Motor neuron (in vitro differentiated cells): Measurements from ENCODE around the gene RABGAP1L. TPM values are rescaled to one million over a fixed set of nuclear protein-coding genes. Genes with fewer than 3 reads are reported as not detected.

Experiments
- ATAC-seq, 8 experiments: fragments of 200-7000 bp; cut with Tn5 transposase; replicated peaks in 6 of 8; 2 replicates each; pipeline ENCODE4 v1.8.0; 2021; ENCODE audit warnings: mild to moderate bottlenecking in 8 of 8, moderate library complexity in 8 of 8
- H3K27ac ChIP-seq, 2 donors: fragments of 250-450 bp; sonication (Bioruptor Pico); 2 replicates each; pipeline ENCODE4 v1.9.0; 2021; ENCODE audit warnings: antibody characterized with exemption in 2 of 2, mild to moderate bottlenecking in 2 of 2, moderate library complexity in 1 of 2
- H3K4me1 ChIP-seq, 2 donors: fragments of 250-450 bp; sonication (Bioruptor Pico); replicated peaks in 1 of 2; 2 replicates each; pipeline ENCODE4 v1.6.1; 2021; ENCODE audit warnings: antibody characterized with exemption in 2 of 2, mild to moderate bottlenecking in 2 of 2, moderate library complexity in 1 of 2
- H3K4me3 ChIP-seq, 5 donors: fragments of 250-450 bp; sonication (Bioruptor Pico); 2 replicates each; pipeline ENCODE4 v1.9.0; 2021; ENCODE audit warnings: antibody characterized with exemption in 5 of 5, mild to moderate bottlenecking in 5 of 5, moderate library complexity in 4 of 5
- WGBS, 10 experiments: fragments of 450-650 bp; shearing (Covaris generic); methylation state at CpG; one replicate each; pipeline ENCODE4 v1.0.0; 2022; 5-methylcytosine and 5-hydroxymethylcytosine counted together
- in situ Hi-C, 9 experiments: fragments of 400-800 bp; cut with MboI; loops; one replicate each; pipeline ENCODE4 v1.15.0; 2021; ENCODE audit warnings: low sequenced_read_pairs in 9 of 9, low pct_unique_long_range_greater_than_20kb in 2 of 9; ENCODE audit not compliant: unreplicated experiment in 9 of 9
- total RNA-seq, 8 experiments: library from RNA; unstranded; fragments of 300-600 nt; gene quantifications; 2 replicates each; pipeline versions ENCODE4 v1.2.3 to v1.2.4, GENCODE V29; 2022

The RABGAP1L gene
- total RNA-seq, 8 experiments from 2014 or later = 22.0 to 60.3 (median 45.3) TPM

- 47 to 100% (median 88%) methylated on average over 1 to 3 of the region's 3 CpGs; no CpG with 5 or more reads in 1 of the 10 experiments for WGBS, 10 experiments
- Histone ChIP-seq H3K4me3 (no peak overlapping the region), H3K27ac (no peak overlapping the region), H3K4me1 (no peaks in the 10 kb centered on the region)
- peak in 1 of 8 experiments; percentile 23 for ATAC-seq
- in situ Hi-C loops = no loop called here
These were observed 752.3 kb downstream of the RABGAP1L start for GRCh38 chr1:174911606-174912005.

GRCh38 chr1:174912264-174912663 lies 752.9 kb downstream of the RABGAP1L start:
- in situ Hi-C loops = no loop called here
- no peak overlapping the region for H3K27ac ChIP-seq
- no peak for ATAC-seq
- H3K4me1 ChIP-seq = no peaks in the 10 kb centered on the region
- no peak overlapping the region for H3K4me3 ChIP-seq

DNA sequence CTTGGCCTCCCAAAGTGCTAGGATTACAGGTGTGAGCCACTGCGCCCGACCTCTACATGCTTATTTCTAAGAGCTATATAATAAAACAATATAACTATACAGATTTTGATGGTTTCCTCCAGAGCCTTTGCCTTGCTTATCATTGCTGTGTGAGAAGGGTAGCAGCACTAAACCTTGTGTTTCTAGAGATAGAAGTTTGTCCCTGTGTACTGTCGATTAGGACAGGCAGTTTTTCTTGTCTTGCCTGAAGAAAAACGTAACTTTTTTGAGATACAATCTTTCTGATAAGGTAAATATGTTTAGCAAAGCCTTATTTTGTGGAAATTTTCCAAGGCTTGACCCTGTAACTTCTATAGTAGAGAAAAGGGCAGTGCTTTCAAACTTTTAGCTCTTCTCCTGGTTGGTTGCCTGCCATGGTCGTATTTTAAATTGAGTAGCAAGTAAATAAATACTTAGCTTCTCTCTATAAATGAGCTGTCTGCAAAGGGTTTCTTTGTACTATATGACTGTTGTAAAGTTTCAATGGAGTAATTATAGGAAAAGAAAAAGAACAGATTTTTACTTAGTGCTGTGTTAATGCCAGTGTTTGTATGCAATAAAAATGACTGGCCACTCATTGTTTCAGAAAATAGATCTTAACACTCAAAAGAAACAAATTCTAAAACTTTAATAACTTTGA lies 754.0 kb downstream of the RABGAP1L start:
- Histone ChIP-seq H3K4me3 (no peak overlapping the region), H3K27ac (no peak overlapping the region), H3K4me1 (no peaks in the 10 kb centered on the region)
- no peak for ATAC-seq
- 25 to 87% (median 77%) methylated on average over 1 to 5 of the region's 5 CpGs for WGBS, 10 experiments
- in situ Hi-C loops = no loop called here

DNA sequence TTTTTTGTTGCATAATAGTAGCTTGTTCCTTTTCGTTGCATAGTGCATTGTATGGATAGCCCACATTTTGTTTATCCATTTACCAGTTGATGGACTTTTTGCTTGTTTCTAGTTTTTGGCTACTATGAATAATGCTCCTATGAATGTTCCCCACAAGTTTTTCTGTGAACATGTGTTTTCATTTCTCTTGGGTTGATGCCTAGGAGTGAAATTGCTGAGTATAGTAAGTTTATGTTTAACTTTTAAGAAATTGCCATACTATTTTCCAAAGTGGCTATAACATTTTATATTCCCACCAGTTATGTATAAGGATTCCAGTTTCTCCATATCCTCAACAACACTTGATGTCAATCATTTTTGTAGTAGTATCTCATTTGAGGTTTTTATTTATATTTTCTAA lies 755.7 kb downstream of the RABGAP1L start:
- Histone ChIP-seq H3K4me3 (no peak overlapping the region), H3K27ac (no peak overlapping the region), H3K4me1 (no peaks in the 10 kb centered on the region)
- WGBS, 10 experiments = 0 to 100% (median 19%) methylated on average over 1 of the region's 1 CpG; no CpG with 5 or more reads in 2 of the 10 experiments
- in situ Hi-C loops = no loop called here
- no peak for ATAC-seq

GRCh38 chr1:174916846-174917245 lies 757.5 kb downstream of the RABGAP1L start:
- Histone ChIP-seq H3K4me3 (no peak overlapping the region), H3K27ac (no peak overlapping the region), H3K4me1 (no peaks in the 10 kb centered on the region)
- in situ Hi-C loops = no loop called here
- WGBS, 10 experiments = 38 to 100% (median 94%) methylated on average over 1 to 3 of the region's 3 CpGs; no CpG with 5 or more reads in 1 of the 10 experiments
- no peak for ATAC-seq

DNA sequence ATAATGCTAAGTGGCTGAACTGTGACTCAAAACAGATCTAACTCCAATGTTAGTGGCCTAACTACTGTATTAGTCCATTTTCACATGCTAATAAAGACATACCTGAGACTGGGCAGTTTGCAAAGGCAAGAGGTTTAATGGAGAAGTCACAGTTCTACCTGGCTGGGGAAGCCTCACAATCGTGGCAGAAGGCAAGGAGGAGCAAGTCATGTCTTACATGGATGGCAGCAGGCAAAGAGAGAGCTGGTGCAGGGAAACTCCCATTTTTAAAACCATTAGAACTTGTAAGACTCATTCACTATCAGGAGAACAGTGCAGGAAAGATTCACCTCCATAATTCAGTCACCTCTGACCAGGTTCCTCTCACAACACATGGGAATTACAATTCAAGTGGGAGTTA lies 760.8 kb downstream of the RABGAP1L start:
- WGBS, 10 experiments = 45 to 100% (median 71%) methylated on average over 1 of the region's 1 CpG; no CpG with 5 or more reads in 4 of the 10 experiments
- Histone ChIP-seq H3K4me1 (no peaks in the 10 kb centered on the region), H3K27ac (no peak overlapping the region), H3K4me3 (no peak overlapping the region)
- no peak for ATAC-seq
- in situ Hi-C loops = no loop called here

DNA sequence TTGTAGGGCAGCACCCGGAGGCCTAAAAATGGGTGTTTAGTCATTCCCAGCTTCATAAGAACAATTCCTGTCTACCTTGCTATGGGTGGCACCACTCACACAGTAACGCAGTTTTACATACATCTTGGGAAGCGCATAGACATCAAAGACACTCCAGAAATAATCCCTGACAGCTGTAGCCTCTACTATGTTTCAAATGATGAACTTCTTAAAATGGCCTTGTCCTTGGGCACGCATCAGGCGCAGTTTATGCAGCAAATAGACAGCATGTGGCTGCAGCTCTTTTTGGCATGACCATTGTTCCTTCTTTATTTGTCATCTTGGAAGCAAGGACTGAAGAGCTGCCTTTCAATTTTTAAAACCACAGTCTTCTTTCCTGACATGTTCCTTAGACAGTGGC lies 762.8 kb downstream of the RABGAP1L start:
- peak in 2 of 8 experiments; percentile 25 to 46 for ATAC-seq
- WGBS, 10 experiments = 45 to 100% (median 88%) methylated on average over 1 to 5 of the region's 5 CpGs; no CpG with 5 or more reads in 1 of the 10 experiments
- in situ Hi-C loops = no loop called here

GRCh38 chr1:174923820-174924219 lies 764.5 kb downstream of the RABGAP1L start:
- WGBS, 10 experiments = 0 to 100% (median 83%) methylated on average over 1 to 5 of the region's 5 CpGs; no CpG with 5 or more reads in 1 of the 10 experiments
- H3K4me1 ChIP-seq = no peaks in the 10 kb centered on the region
- in situ Hi-C loops = no loop called here
- no peak overlapping the region for H3K27ac ChIP-seq
- ATAC-seq = no peak
- no peak overlapping the region for H3K4me3 ChIP-seq

More for the DNA sequence above, 762.8 kb downstream of the RABGAP1L start:
- Histone ChIP-seq H3K27ac (no peak overlapping the region), H3K4me1 (no peaks in the 10 kb centered on the region), H3K4me3 (no peak overlapping the region)

GRCh38 chr1:174928541-174928940 lies 769.2 kb downstream of the RABGAP1L start:
- 33 to 100% (median 79%) methylated on average over 1 of the region's 1 CpG for WGBS, 10 experiments
- in situ Hi-C loops = no loop called here
- Histone ChIP-seq H3K4me1 (peaks cover 0 to 3% of the 10 kb centered on the region in 2 donors), H3K4me3 (no peak overlapping the region), H3K27ac (no peak overlapping the region)
- no peak for ATAC-seq

DNA sequence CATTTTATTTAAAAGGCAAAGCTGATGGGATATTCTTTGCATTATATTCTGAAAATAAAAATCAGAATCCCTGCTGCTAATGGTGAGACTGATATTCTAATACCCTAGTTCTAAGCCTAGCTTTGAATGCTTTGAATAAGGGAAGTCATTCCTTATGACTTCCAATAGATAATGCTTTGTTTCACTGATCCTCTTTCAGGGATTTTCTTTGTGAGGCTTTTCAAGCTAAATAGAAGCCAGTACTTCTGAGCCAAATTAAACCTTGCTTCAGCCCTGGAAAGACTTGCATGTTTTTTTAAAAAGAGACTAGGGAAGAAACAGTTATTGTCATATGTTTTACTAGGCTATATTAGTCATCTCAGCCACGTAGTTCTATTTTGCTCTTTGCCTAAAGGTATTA lies 771.9 kb downstream of the RABGAP1L start:
- in situ Hi-C loops = no loop called here
- peak in 1 of 8 experiments; percentile 74 for ATAC-seq
- WGBS, 10 experiments = 0 to 50% (median 17%) methylated on average over 1 of the region's 1 CpG; no CpG with 5 or more reads in 2 of the 10 experiments

GRCh38 chr1:174932587-174932986 lies 773.3 kb downstream of the RABGAP1L start:
- no peak for ATAC-seq
- 58 to 100% (median 92%) methylated on average over 1 to 2 of the region's 2 CpGs; no CpG with 5 or more reads in 1 of the 10 experiments for WGBS, 10 experiments
- Histone ChIP-seq H3K4me1 (peaks cover 0 to 3% of the 10 kb centered on the region in 2 donors), H3K27ac (no peak overlapping the region), H3K4me3 (no peak overlapping the region)
- in situ Hi-C loops = no loop called here

More for the DNA sequence above, 771.9 kb downstream of the RABGAP1L start:
- Histone ChIP-seq H3K4me1 (peaks cover 0 to 3% of the 10 kb centered on the region in 2 donors), H3K4me3 (no peak overlapping the region), H3K27ac (no peak overlapping the region)

DNA sequence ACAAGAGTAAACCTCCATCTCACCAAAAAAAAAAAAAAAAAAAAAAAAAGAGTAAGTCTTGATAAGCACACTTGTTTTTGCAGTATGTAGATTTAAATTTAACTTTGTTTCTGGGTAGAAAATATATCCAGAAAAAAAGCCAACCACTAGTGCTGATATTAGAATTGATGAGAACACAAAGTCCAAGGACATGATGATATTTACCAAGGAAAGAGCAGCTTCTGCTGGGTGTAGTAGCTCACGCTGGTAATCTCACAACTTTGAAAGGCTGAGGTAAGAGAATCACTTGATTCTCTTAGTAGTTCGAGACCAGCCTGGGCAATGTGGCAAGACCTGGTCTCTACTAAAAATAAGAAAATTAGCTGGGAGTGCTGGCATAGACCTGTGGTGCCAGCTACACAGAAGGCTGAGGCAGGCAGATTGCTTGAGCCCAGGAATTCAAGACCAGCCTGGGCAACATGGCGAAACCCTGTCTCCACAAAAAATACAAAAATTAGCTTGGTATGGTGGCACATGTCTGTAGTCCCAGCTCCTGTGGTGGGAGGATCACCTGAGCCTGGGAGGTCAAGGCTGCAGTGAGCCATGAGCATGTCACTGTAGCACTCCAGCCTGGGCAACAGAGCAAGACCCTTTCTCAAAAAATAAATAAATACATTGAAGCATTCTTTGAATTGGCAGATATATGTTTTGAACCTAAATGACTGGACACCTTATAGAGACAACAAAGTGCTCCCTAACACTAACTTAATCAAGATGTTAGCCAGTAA lies 776.8 kb downstream of the RABGAP1L start:
- in situ Hi-C loops = no loop called here
- peaks cover 0 to 9% of the 10 kb centered on the region in 2 donors for H3K4me1 ChIP-seq
- WGBS, 10 experiments = 77 to 100% (median 88%) methylated on average over 1 to 3 of the region's 3 CpGs
- no peak overlapping the region for H3K4me3 ChIP-seq
- ATAC-seq = no peak
- H3K27ac ChIP-seq = no peak overlapping the region

- in situ Hi-C loops = no loop called here
- WGBS, 10 experiments = 0 to 86% (median 66%) methylated on average over 2 to 6 of the region's 6 CpGs
- Histone ChIP-seq H3K27ac (no peak overlapping the region), H3K4me1 (peaks cover 0 to 9% of the 10 kb centered on the region in 2 donors), H3K4me3 (no peak overlapping the region)
- peak in 3 of 8 experiments; percentile 55 to 75 (median 68) for ATAC-seq
These were observed 779.1 kb downstream of the RABGAP1L start for GRCh38 chr1:174938281-174939007.
